IMR-90 (cell line): ENCODE data around the gene GSTM1. TPM values are rescaled to one million over a fixed set of nuclear protein-coding genes. Genes with fewer than 3 reads are reported as not detected.
"Not testable (repeated sequence)": the region's sequence is repeated elsewhere in the genome, so short reads cannot be mapped to it uniquely, and the experiment has no call there.

Experiments
- ATAC-seq: fragments of 200-7000 bp; cut with Tn5 transposase; 2 replicates; pipeline ENCODE4 v1.9.1; 2020; ENCODE audit warnings: low read depth, mild to moderate bottlenecking, moderate library complexity
- BruUV-seq: library from RNA; stranded (reverse); fragments of 400-500 nt; replicated peaks from 2 replicates; lab custom pipeline; 2021; lab: Mats Ljungman, UMichigan
- CTCF ChIA-PET: fragments of 300-600 bp; formaldehyde crosslinking; extraction: SDS; loops from one replicate; lab custom pipeline; 2021; ENCODE audit warnings: antibody characterized with exemption; lab: Yijun Ruan, JAX
- POLR2A ChIA-PET: fragments of 300-600 bp; sonication (Branson Sonifier 250); formaldehyde crosslinking; loops from one replicate; lab custom pipeline; 2022; ENCODE audit warnings: antibody characterized with exemption; ENCODE audit not compliant: unreplicated experiment; lab: Charles Lee
- DNase-seq: peaks from one replicate; pipeline ENCODE4 v3.0.0; 2013
- H2AFZ ChIP-seq: replicated peaks from 2 replicates; pipeline ENCODE3; 2013; ENCODE audit warnings: low read length, mild to moderate bottlenecking; ENCODE audit not compliant: poor library complexity
- H2AK5ac ChIP-seq: 2 replicates; pipeline ENCODE4 v1.6.1; 2013; ENCODE audit warnings: low read depth, low read length, inconsistent platforms
- H2AK9ac ChIP-seq: replicated peaks from 2 replicates; pipeline ENCODE3; 2013; ENCODE audit warnings: mild to moderate bottlenecking, low read depth, low read length, moderate library complexity; ENCODE audit not compliant: poor library complexity
- H2BK120ac ChIP-seq: 2 replicates; pipeline ENCODE4 v1.6.1; 2013; ENCODE audit warnings: low read depth, low read length, inconsistent platforms
- H2BK15ac ChIP-seq: 3 replicates; pipeline ENCODE4 v1.6.1; 2013; ENCODE audit warnings: low read depth, low read length, inconsistent platforms
- H2BK20ac ChIP-seq: 2 replicates; pipeline ENCODE4 v1.6.1; 2013; ENCODE audit warnings: low read depth, mild to moderate bottlenecking, inconsistent platforms, low read length, moderate library complexity
- H2BK5ac ChIP-seq: 2 replicates; pipeline ENCODE4 v1.6.1; 2013; ENCODE audit warnings: mild to moderate bottlenecking, low read depth, low read length, inconsistent platforms; ENCODE audit not compliant: poor library complexity, severe bottlenecking
- H3K14ac ChIP-seq: replicated peaks from 2 replicates; pipeline ENCODE4 v1.6.1; 2013; ENCODE audit warnings: low read depth, low read length, inconsistent platforms
- H3K18ac ChIP-seq: 2 replicates; pipeline ENCODE4 v1.6.1; 2013; ENCODE audit warnings: low read depth, low read length, control low read depth
- H3K23ac ChIP-seq: 2 replicates; pipeline ENCODE4 v1.6.1; 2013; ENCODE audit warnings: low read depth, low read length, inconsistent platforms
- H3K27ac ChIP-seq: 2 replicates; pipeline ENCODE4 v1.5.1; 2013; ENCODE audit warnings: mild to moderate bottlenecking, control low read depth, low read length; ENCODE audit not compliant: insufficient read depth
- H3K27me3 ChIP-seq: 2 replicates; pipeline ENCODE4 v1.6.1; 2013; ENCODE audit warnings: low read length; ENCODE audit not compliant: control insufficient read depth, insufficient read depth
- H3K36me3 ChIP-seq: 2 replicates; pipeline ENCODE4 v1.6.1; 2013; ENCODE audit warnings: low read length, mixed read lengths; ENCODE audit not compliant: control insufficient read depth, insufficient read depth
- H3K4ac ChIP-seq: 2 replicates; pipeline ENCODE4 v1.6.1; 2013; ENCODE audit warnings: low read depth, low read length, inconsistent platforms
- H3K4me1 ChIP-seq: 2 replicates; pipeline ENCODE4 v1.6.1; 2013; ENCODE audit warnings: low read length, mixed read lengths; ENCODE audit not compliant: control insufficient read depth, insufficient read depth
- H3K4me2 ChIP-seq: 2 replicates; pipeline ENCODE4 v1.6.1; 2013; ENCODE audit warnings: low read depth, mild to moderate bottlenecking, control low read depth, low read length, moderate library complexity
- H3K4me3 ChIP-seq: 2 replicates; pipeline ENCODE4 v1.5.1; 2013; ENCODE audit warnings: low read depth, mild to moderate bottlenecking, control low read depth, low read length, moderate library complexity; ENCODE audit not compliant: insufficient read depth
- H3K56ac ChIP-seq: 2 replicates; pipeline ENCODE4 v1.6.1; 2013; ENCODE audit warnings: low read length, inconsistent platforms; ENCODE audit not compliant: insufficient read depth; ENCODE audit errors: extremely low read depth
- H3K79me1 ChIP-seq, 2 experiments: 2 replicates each; pipeline ENCODE4 v1.6.1; 2013; ENCODE audit warnings: low read length in 2 of 2, inconsistent platforms in 1 of 2, low read depth in 1 of 2
- H3K9ac ChIP-seq: 2 replicates; pipeline ENCODE4 v1.6.1; 2013; ENCODE audit warnings: low read depth, low read length, control low read depth
- H3K9me1 ChIP-seq: 2 replicates; pipeline ENCODE4 v1.6.1; 2013; ENCODE audit warnings: low read length, inconsistent platforms; ENCODE audit not compliant: insufficient read depth
- H3K9me3 ChIP-seq: 2 replicates; pipeline ENCODE4 v1.6.1; 2013; ENCODE audit warnings: low read length; ENCODE audit not compliant: control insufficient read depth, insufficient read depth
- H4K20me1 ChIP-seq: 2 replicates; pipeline ENCODE4 v1.6.1; 2013; ENCODE audit warnings: low read length, inconsistent platforms; ENCODE audit not compliant: insufficient read depth
- H4K5ac ChIP-seq: 2 replicates; pipeline ENCODE4 v1.6.1; 2013; ENCODE audit warnings: mild to moderate bottlenecking, low read depth, low read length, control low read depth
- H4K8ac ChIP-seq, 2 experiments: 2 replicates each; pipeline ENCODE4 v1.6.1; 2013; ENCODE audit warnings: low read depth in 2 of 2, low read length in 2 of 2, control low read depth in 1 of 2, inconsistent platforms in 1 of 2
- H4K91ac ChIP-seq: 2 replicates; pipeline ENCODE4 v1.6.1; 2013; ENCODE audit warnings: low read depth, low read length, inconsistent platforms; ENCODE audit not compliant: insufficient read depth
- WGBS, 2 experiments: methylation state at CpG; one replicate each; pipeline versions ENCODE4 v1.1.5 to v1.1.7; 2013; ENCODE audit warnings: missing lambda C conversion rate in 2 of 2; ENCODE audit not compliant: insufficient read length in 1 of 2; ENCODE audit errors: extremely low coverage in 2 of 2; 5-methylcytosine and 5-hydroxymethylcytosine counted together
- dilution Hi-C: fragments of 300-500 bp; cut with HindIII; formaldehyde crosslinking; loops from one replicate; pipeline ENCODE4 v1.14.3; 2018; ENCODE audit warnings: low sequenced_read_pairs; ENCODE audit not compliant: unreplicated experiment
- in situ Hi-C: fragments of 300-500 bp; cut with MboI; formaldehyde crosslinking; loops from 3 replicates; pipeline ENCODE4 v1.14.3; 2019; ENCODE audit warnings: low sequenced_read_pairs, inconsistent platforms, mixed read lengths
- intact Hi-C: fragments of 100-400 bp; cut with micrococcal nuclease; formaldehyde crosslinking; loops from 2 replicates; pipeline ENCODE4 v1.10.0; 2022
- polyA plus RNA-seq, 3 experiments: library from polyadenylated mRNA; depleted of rRNA; stranded (reverse); fragments of >200 nt; gene quantifications; 2 replicates each; pipeline ENCODE4 v1.2.3, GENCODE V29; 2012; ENCODE audit warnings: low replicate concordance in 1 of 3
- total RNA-seq: library from RNA; depleted of rRNA; stranded (reverse); fragments of >200 nt; gene quantifications from 2 replicates; pipeline ENCODE4 v1.2.3, GENCODE V29; 2012

Gene GSTM1
- total and polyA plus RNA-seq, 2 of the 4 experiments (the other 2 are of a cell fraction) = not detected

- DNase-seq, H2BK20ac ChIP-seq, H3K9ac ChIP-seq, H2BK120ac ChIP-seq, H3K27ac ChIP-seq, ATAC-seq, H4K5ac ChIP-seq, H4K91ac ChIP-seq, H3K79me1 ChIP-seq, H3K4ac ChIP-seq, H3K4me1 ChIP-seq, in situ Hi-C loops, H4K20me1 ChIP-seq, H2BK15ac ChIP-seq, BruUV-seq, H3K4me3 ChIP-seq, H2AK9ac ChIP-seq, H4K8ac ChIP-seq, H2BK5ac ChIP-seq, H3K18ac ChIP-seq, H2AK5ac ChIP-seq, H3K9me1 ChIP-seq, H2AFZ ChIP-seq, H3K9me3 ChIP-seq, intact Hi-C loops, POLR2A ChIA-PET, dilution Hi-C loops, H3K14ac ChIP-seq, H3K4me2 ChIP-seq, CTCF ChIA-PET, H3K27me3 ChIP-seq, H3K23ac ChIP-seq, H3K56ac ChIP-seq: not testable (repeated sequence)
- peaks cover 11% of the 10 kb centered on the region for H3K36me3 ChIP-seq
- WGBS, 2 experiments = 100% methylated on average over 1 of the region's 2 CpGs; no CpG with 5 or more reads in 1 of the 2 experiments
Measured at GRCh38 chr1:109673861-109674260, 13.8 kb upstream of the GSTM1 start.

- H3K4me1 ChIP-seq, H3K4me2 ChIP-seq, H2AK9ac ChIP-seq, H2BK5ac ChIP-seq, in situ Hi-C loops, H2AFZ ChIP-seq, H3K36me3 ChIP-seq, H3K9me1 ChIP-seq, ATAC-seq, H3K79me1 ChIP-seq, H3K4ac ChIP-seq, H2BK120ac ChIP-seq, H3K18ac ChIP-seq, H3K4me3 ChIP-seq, dilution Hi-C loops, H3K56ac ChIP-seq, H3K14ac ChIP-seq, H3K23ac ChIP-seq, H3K27ac ChIP-seq, H3K9ac ChIP-seq, POLR2A ChIA-PET, H4K5ac ChIP-seq, H2BK20ac ChIP-seq, H2AK5ac ChIP-seq, H2BK15ac ChIP-seq, H3K9me3 ChIP-seq, BruUV-seq, H4K20me1 ChIP-seq, CTCF ChIA-PET, H3K27me3 ChIP-seq, H4K91ac ChIP-seq, H4K8ac ChIP-seq: not testable (repeated sequence)
- WGBS, 2 experiments = no CpG with 5 or more reads among the region's 3 CpGs
- peak; percentile 9 for DNase-seq
- intact Hi-C loops = loop anchor here (5.0 kb wide), 1 partner anchor 45 kb away; no protein-coding TSS in a partner anchor
Measured at GRCh38 chr1:109676683-109677381, 10.8 kb upstream of the GSTM1 start.
